NCI-H1092 (cell line): ENCODE data around the gene SCN2B.

Experiments used
- DNase-seq: peaks from one replicate; lab custom pipeline; 2025; lab: John Stamatoyannopoulos, UW

The SCN2B gene

GRCh38 chr11:118175993-118176777, at the start of gene SCN2B:
Gene SCN2B, minus strand, starts transcription at chr11:118176639. Its CDS starts 208 bp downstream, at chr11:118176431.
- DNase-seq: no peak

DNA sequence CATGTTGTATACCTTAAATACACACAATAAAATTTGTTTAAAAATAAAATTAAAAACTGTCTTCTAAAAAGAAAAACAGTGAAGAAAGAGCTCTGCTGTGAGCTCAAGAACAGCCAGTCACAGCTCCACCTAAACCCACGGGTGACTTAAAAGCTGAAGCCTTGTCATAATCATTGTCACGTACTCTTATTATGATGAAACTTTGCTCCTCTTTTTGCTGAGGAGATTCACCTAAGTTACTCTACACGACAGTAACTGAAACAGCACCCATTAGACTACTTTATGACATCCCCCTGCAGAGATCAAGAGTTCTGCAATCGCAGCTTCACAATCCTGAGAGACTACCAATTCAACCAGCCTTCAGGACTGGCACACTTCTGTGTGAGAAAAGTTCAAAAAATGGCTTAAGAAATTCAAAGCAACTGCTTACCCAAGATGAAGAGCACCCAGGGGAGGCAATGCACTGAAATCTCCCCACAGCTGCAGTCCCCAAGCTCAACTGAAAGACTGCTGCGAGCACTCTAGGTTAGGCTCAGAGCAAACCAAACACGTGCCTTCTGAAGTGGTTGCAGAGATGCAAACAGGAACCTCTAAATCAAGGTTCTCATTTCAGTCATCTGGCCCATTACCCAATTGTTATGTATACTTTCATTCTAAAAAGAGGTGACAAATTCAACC, 48.2 kb upstream of the SCN2B start, which contains the start of gene JAML:
TSS of gene JAML (minus strand) at position 501 of the 678 bp plus-strand sequence. CDS start 10,145 bp downstream, outside the sequence.
- DNase-seq: no peak

- no peak for DNase-seq
Measured at GRCh38 chr11:118223992-118224391, 47.6 kb upstream of the SCN2B start.

DNA sequence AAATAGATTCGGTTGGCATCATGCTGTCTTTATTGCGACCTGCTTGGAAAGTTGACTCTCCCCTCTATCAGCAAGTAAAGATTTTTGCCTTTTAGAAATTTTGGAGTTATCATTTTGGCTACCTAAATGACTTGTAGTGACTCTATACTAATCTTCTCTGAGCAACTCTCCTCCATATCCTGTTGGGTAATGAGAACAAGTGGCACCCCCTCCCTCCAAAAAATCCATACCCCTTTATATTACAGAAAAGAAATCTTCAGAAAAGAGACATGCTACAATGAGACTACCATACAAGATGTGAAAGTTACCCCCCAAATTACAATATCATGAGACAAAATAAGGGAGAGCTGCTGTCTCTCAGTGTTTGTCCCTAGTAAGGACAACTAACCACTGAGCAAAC, 47.1 kb upstream of the SCN2B start:
- no peak for DNase-seq

- no peak for DNase-seq
Measured at GRCh38 chr11:118222437-118222836, 46.0 kb upstream of the SCN2B start.

DNA sequence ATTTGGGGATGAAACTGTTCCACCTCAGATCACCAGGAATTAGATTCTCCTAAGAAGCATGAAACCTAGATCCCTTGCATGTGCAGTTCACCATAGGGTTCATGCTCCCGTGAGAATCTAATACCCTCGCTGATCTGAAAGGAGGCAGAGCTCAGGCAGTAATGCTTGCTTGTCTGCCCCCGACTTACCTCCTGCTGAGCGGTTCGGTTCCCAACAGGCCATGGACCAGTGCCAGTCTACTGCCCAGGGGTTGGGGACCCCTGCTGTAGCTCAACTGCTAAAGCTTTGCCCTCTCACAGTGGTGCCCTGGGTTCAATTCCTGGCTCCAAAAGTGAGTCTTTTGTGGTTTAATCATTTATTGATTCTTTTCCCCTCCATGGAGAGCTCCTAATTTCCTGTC, 45.0 kb upstream of the SCN2B start:
- DNase-seq: no peak

DNA sequence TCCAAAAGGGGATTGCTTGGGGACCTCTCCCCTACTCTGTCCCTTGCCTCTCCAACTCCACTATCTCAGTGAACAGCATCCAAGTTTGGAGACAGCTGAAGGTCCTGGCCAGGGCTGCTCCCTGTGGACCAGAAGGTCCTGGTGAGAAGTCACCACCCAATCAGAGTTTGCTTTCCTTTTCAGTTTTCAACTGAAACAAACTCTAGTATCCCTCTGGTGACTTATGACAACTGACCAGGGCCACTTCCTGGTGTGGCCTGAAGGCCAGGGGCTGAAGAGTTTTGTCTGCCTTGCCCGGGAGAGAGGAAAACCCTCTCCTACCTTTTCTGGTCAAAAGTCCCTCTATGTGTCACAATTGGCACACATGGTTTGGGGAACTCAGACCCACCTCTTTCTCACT, 43.3 kb upstream of the SCN2B start:
- no peak for DNase-seq

DNA sequence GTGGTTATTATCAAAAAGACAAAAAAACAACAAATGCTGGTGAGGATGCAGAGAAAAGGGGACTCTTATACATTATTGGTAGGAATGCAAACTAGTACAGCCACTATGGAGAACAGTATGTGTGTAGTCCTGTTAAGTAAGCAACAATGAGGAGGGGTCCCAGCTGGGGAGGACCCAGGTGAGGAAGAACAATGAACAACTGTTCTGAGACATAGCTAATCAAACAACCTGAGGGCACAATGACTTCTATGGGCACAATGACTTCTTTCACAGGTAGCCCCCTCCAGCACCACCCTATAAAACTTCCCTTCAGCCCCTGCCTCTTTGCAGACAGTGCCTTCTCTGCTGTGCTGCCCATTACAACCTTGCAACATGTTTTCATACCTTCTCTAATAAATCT, 42.8 kb upstream of the SCN2B start:
- no peak for DNase-seq

GRCh38 chr11:118217575-118217974, 41.1 kb upstream of the SCN2B start:
- DNase-seq: no peak

GRCh38 chr11:118216621-118217481, 40.4 kb upstream of the SCN2B start:
- no peak for DNase-seq

DNA sequence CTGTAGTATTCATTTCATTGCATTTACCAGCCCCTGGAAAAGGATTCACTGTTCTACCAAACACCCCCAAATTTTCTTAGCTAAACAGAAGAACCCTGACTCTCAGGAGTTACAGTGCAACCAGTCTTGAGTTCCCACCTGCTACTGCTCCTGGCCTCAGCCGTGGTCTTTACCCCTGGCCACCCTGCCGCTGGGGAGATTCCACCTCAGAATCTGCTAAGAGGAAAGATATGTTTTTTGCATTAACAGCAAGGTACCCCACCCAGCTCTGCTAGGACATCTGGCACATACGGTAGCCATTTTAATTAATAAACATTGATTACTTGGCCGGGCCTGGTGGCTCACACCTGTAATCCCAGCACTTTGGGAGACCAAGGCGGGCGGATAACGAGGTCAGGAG, 39.3 kb upstream of the SCN2B start:
- DNase-seq: no peak

GRCh38 chr11:118215262-118215661, 38.8 kb upstream of the SCN2B start:
- no peak for DNase-seq

- DNase-seq: no peak
Measured at GRCh38 chr11:118214210-118214914, 37.9 kb upstream of the SCN2B start.

DNA sequence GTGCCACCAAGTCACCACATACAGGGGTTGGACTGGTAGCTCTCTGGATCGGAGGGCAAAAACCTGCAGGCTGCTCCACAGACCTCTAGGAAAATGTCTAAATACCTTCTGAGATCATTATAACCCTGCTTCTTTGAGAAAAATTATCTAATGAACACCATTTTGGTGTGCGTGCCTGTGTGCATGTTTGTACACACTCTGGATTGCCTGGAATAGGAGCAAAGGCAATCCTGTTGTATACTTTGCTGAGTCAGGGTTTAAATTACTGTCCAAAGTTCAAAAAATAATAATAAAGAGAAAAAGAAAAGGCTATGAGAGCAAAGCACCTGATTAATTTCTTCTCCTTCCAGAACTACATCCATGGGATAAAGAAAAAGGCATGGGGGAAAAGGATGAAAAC, 37.3 kb upstream of the SCN2B start:
- no peak for DNase-seq

DNA sequence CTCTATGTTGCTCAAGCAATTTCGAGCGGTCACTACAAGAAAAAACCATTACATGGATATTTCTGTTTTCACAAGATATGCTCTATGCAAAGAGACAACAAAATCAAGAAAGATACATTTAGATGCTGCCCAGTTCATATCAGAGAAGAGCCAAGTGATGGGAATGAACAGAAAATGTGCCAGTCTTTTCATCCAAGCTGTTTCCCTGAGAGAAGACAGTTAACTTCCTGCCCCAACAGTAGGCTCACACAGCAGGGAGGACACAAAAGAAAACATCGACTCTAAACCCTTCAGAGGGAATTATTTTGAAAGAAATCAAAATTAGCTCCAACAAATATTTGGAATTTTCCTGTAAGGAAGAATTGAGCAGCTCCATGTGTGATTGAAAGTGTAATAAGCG, 36.8 kb upstream of the SCN2B start:
- DNase-seq: no peak

- no peak for DNase-seq
Measured at GRCh38 chr11:118212781-118213191, 36.3 kb upstream of the SCN2B start.

DNA sequence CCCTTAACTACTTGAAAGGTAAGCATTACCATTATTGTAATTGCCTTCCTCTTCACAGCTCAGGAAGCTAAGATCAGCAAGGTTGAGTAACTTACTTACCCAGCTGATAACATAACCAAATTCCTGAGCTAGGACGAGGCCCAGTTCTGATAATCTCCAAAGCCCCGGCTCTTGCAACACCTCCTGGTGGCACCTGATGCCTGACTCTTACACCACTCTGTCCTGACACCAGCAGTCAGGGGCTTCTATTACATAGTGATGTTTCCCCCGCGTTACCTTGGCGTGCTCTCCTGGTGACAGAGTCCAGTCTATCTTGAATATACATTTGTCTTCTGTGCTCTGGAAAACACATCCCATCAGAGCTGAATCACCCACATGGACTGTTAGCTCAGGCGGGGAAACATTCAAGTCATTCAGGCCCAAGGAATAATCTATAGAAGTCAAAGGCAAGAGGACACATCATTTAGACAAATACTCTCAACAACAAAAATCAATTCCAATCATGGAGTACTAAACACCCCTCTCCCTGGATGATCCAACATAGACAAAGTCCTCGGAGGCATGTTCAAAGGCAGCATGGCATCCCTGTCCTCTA, 35.8 kb upstream of the SCN2B start:
- DNase-seq: no peak

DNA sequence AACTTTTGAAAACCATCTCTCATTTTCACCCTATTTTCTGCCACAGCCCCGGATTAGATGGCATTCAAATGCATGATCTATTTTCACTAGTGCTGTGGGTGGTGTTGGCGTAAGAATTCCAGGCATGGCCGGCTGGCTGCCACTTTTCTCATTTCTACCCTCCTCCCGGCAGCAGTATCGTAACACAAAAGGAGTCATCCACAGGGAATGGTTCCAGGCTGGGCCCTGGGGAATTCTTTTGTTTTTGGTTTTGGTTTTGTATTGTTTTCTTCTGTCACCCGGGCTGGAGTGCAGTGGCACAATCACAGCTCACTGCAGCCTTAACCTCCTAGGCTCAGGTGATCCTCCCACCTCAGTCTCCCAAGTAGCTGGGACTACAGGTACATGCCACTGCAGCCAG, 34.6 kb upstream of the SCN2B start:
- no peak for DNase-seq

DNA sequence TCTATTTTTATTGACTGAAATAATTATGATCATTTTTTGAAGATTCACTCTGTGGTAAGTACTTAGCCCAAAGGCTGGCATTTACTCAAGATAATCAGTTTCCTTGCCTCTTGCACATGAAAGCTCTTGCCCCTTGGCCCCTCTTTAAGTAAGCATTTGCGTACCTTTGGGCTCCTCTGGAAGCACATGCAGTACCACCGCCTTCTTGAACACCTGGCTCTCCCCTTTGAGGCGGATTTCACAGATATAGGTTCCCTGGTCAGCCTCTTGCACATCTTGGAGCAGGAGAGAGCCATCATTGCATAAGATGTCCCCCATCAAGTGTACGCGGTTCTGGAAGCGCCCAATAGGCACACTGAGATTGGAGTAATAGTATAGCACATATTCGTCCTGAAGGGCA, 33.9 kb upstream of the SCN2B start:
- DNase-seq: no peak

DNA sequence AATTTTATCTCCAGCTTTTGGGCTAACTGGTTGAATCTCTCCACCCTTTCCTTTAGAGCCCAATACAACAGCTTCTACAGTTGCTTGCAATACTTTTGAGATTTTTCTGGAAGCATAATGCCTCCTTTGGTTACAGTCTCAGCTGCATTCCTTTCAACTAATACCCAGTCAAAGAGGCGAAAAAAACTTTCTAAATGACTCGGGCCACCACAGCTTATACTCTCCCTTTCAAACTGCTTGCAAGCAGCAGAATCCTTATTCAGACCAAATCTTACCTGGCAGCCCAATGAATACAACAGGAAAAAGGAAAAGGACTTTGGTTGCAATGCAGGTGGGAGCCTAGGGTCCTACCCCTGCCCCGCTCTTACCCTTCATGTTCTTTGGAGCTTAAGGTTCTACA, 32.6 kb upstream of the SCN2B start:
- no peak for DNase-seq

- no peak for DNase-seq
Measured at GRCh38 chr11:118207079-118207478, 30.6 kb upstream of the SCN2B start.
